HL-60/S4 treated with phorbol 12-myristate 13-acetate at 8.2 ng/mL for 4 days and 3 days (cell line): Measurements from ENCODE around the gene TRIM31.
"Not testable (repeated sequence)": the region's sequence is repeated elsewhere in the genome, so short reads cannot be mapped to it uniquely, and the experiment has no call there.

Experiments used
- in situ Hi-C: fragments of 300-500 bp; cut with MboI; formaldehyde crosslinking; loops from 2 replicates; pipeline ENCODE4 v1.15.0; 2022; ENCODE audit warnings: low sequenced_read_pairs

Gene TRIM31

GRCh38 chr6:30118691-30119090, 5.8 kb upstream of the TRIM31 start:
- in situ Hi-C loops: not testable (repeated sequence)

- in situ Hi-C loops: no loop called here
Measured at GRCh38 chr6:30116724-30117123, 3.8 kb upstream of the TRIM31 start.

- in situ Hi-C loops: no loop called here
Measured at GRCh38 chr6:30113841-30114240, 951 bp upstream of the TRIM31 start.

- in situ Hi-C loops: no loop called here
Measured at GRCh38 chr6:30112402-30112994, 392 bp downstream of the TRIM31 start.

- in situ Hi-C loops: no loop called here
Measured at GRCh38 chr6:30111266-30111856, 1.5 kb downstream of the TRIM31 start.

- in situ Hi-C loops: no loop called here
Measured at GRCh38 chr6:30104661-30105060, 8.2 kb downstream of the TRIM31 start.

- in situ Hi-C loops: no loop called here
Measured at GRCh38 chr6:30103872-30104179, 9.1 kb downstream of the TRIM31 start.

- in situ Hi-C loops: no loop called here
Measured at GRCh38 chr6:30102970-30103871, 9.7 kb downstream of the TRIM31 start.

GRCh38 chr6:30102414-30102969, 10.4 kb downstream of the TRIM31 start:
- in situ Hi-C loops: no loop called here

- in situ Hi-C loops: no loop called here
Measured at GRCh38 chr6:30101444-30102413, 11.2 kb downstream of the TRIM31 start.

- in situ Hi-C loops: no loop called here
Measured at GRCh38 chr6:30100585-30101443, 12.1 kb downstream of the TRIM31 start.

- in situ Hi-C loops: no loop called here
Measured at GRCh38 chr6:30100154-30100553, 12.7 kb downstream of the TRIM31 start.

- in situ Hi-C loops: no loop called here
Measured at GRCh38 chr6:30097902-30098768, 14.8 kb downstream of the TRIM31 start.

- in situ Hi-C loops: no loop called here
Measured at GRCh38 chr6:30096829-30097228, 16.1 kb downstream of the TRIM31 start.

- in situ Hi-C loops: no loop called here
Measured at GRCh38 chr6:30093951-30094661, 18.8 kb downstream of the TRIM31 start.

- in situ Hi-C loops: no loop called here
Measured at GRCh38 chr6:30092852-30093543, 19.9 kb downstream of the TRIM31 start.

- in situ Hi-C loops: no loop called here
Measured at GRCh38 chr6:30091577-30092381, 21.1 kb downstream of the TRIM31 start.
